Type B pancreatic cell (in vitro differentiated cells): ENCODE measurements around the gene ZNF490. TPM values are rescaled to one million over a fixed set of nuclear protein-coding genes. Genes with fewer than 3 reads are reported as not detected.

Experiments
- DNase-seq: peaks from one replicate; pipeline ENCODE4 v3.0.0; 2021; ENCODE audit warnings: mixed read lengths; ENCODE audit not compliant: unreplicated experiment; ENCODE audit errors: extremely low spot score
- H3K27ac Mint-ChIP-seq: 2 replicates; pipeline ENCODE4 v1.8.0; 2021; ENCODE audit warnings: mild to moderate bottlenecking, mixed read lengths
- H3K27me3 Mint-ChIP-seq: 2 replicates; pipeline ENCODE4 v1.8.0; 2021; ENCODE audit warnings: mixed read lengths
- H3K36me3 Mint-ChIP-seq: 2 replicates; pipeline ENCODE4 v1.8.0; 2021; ENCODE audit warnings: mixed read lengths
- H3K4me1 Mint-ChIP-seq: one replicate; pipeline ENCODE4 v1.8.0; 2021; ENCODE audit warnings: mixed read lengths; ENCODE audit not compliant: unreplicated experiment
- H3K4me3 Mint-ChIP-seq: 2 replicates; pipeline ENCODE4 v1.8.0; 2021; ENCODE audit warnings: mild to moderate bottlenecking, mixed read lengths
- H3K9me3 Mint-ChIP-seq: 2 replicates; pipeline ENCODE4 v1.8.0; 2021; ENCODE audit warnings: mixed read lengths
- total RNA-seq: library from RNA; stranded (reverse); gene quantifications from 2 replicates; pipeline ENCODE4 v1.2.1, GENCODE V29; 2021; ENCODE audit warnings: low replicate concordance
- TF ChIP-seq, protein P1 (sequence below): fragments of 200-600 bp; sonication (generic); conservative IDR thresholded peaks from 2 replicates; pipeline ENCODE4 v1.5.0; 2021; ENCODE audit warnings: antibody characterized with exemption, mild to moderate bottlenecking

Gene ZNF490
- total RNA-seq, 1 donor from 2014 or later, result 11.2 TPM

DNA sequence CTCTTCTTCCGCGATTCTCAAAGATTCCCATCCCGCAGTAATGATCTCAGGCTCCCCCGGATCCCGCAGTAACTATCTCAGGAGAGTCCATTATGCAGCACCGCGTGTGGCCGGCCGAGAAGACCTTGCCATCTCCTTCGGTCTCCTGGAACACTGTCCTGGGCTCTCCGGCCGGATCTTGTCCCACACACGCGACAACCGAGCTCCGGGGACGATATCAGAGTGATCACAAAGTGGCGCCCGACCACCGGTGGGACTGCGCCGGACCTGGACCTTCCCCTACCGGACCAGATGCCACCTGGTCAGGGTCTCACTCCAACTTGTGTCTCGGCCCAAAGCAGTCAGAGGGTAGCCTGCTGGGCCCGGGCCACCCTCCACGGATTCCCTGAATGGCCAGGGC lies 31.9 kb upstream of the ZNF490 start:
- Mint-ChIP-seq H3K27ac (no peak overlapping the region), H3K4me1 (peaks cover 5% of the 10 kb centered on the region), H3K27me3 (peaks cover 4% of the 10 kb centered on the region), H3K36me3 (no peaks in the 10 kb centered on the region), H3K4me3 (no peak overlapping the region), H3K9me3 (no peaks in the 10 kb centered on the region)
- no peak for DNase-seq
- TF ChIP-seq, protein P1, sequence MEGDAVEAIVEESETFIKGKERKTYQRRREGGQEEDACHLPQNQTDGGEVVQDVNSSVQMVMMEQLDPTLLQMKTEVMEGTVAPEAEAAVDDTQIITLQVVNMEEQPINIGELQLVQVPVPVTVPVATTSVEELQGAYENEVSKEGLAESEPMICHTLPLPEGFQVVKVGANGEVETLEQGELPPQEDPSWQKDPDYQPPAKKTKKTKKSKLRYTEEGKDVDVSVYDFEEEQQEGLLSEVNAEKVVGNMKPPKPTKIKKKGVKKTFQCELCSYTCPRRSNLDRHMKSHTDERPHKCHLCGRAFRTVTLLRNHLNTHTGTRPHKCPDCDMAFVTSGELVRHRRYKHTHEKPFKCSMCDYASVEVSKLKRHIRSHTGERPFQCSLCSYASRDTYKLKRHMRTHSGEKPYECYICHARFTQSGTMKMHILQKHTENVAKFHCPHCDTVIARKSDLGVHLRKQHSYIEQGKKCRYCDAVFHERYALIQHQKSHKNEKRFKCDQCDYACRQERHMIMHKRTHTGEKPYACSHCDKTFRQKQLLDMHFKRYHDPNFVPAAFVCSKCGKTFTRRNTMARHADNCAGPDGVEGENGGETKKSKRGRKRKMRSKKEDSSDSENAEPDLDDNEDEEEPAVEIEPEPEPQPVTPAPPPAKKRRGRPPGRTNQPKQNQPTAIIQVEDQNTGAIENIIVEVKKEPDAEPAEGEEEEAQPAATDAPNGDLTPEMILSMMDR, result no peak

- Mint-ChIP-seq H3K27me3 (peaks cover 4% of the 10 kb centered on the region), H3K4me3 (no peak overlapping the region), H3K9me3 (no peaks in the 10 kb centered on the region), H3K27ac (no peak overlapping the region), H3K36me3 (no peaks in the 10 kb centered on the region), H3K4me1 (peaks cover 5% of the 10 kb centered on the region)
- DNase-seq, result no peak
- TF ChIP-seq, protein P1, result no peak
Measured at GRCh38 chr19:12641456-12641855, 30.8 kb upstream of the ZNF490 start.

DNA sequence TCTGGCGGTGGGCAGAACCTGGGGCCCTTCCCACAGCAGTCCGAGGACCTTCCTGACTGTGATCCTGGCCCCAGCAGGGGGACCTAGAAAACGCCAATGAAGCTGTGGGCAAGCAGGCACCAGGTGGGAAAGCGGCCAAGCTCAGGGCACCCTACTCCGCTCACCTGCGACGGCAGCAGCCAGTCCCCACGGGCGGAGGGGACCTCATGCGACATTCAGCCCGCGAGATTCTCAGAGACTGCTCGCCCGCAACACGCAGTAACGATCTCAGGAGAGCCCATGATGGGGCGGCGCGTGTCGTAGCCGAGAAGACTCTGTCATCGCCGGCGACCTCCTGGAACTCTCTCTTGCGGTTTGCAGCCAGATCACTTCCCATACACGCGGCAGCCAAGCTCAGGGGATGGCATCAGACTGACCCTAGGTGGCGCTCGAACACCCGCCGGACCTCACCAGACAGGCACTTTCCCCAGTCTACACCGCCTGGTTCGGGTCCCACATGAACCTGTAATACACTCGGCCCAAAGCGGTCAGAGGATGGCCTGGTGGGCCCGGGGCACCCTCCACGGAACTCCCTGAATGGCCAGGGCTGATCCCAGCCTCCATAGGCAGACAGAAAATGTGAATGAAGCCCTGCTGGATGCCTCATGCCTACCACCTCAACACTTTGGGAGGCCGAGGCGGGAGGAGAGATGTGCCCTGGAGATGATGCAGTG lies 29.4 kb upstream of the ZNF490 start:
- TF ChIP-seq, protein P1, result peak; percentile 85
- Mint-ChIP-seq H3K27ac (peak overlapping the region; percentile 59), H3K9me3 (no peaks in the 10 kb centered on the region), H3K27me3 (peaks cover 4% of the 10 kb centered on the region), H3K36me3 (no peaks in the 10 kb centered on the region), H3K4me1 (peaks cover 5% of the 10 kb centered on the region), H3K4me3 (peak overlapping the region; percentile 81)
- no peak for DNase-seq

DNA sequence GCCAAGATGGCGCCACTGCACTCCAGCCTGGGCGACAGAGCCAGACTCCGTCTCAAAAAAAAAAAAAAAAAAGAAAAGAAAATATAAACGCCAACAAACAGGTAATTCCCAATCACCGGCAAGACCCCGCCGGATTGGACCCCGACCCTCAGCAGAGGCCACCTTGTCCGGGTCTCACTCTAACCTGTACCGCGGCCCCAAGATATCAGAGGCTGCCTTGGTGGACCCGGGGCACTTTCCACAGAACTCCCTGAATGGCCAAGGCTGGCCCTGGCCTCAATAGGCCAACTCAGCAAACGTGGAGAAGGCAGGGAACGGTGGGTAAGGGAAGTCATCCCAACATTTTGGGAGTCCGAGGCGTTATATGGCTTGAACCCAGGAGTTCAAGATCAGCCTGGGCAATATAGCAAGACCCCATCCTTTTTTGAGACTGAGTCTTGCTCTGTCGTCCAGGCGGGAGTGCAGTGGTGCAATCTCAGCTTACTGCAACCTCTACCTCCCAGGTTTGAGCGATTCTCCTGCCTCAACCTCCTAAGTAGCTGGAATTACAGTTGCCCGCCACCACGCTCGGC lies 28.1 kb upstream of the ZNF490 start:
- no peak overlapping the region for H3K4me3 Mint-ChIP-seq
- no peak for DNase-seq
- H3K27ac Mint-ChIP-seq, result no peak overlapping the region
- peaks cover 4% of the 10 kb centered on the region for H3K27me3 Mint-ChIP-seq
- no peaks in the 10 kb centered on the region for H3K9me3 Mint-ChIP-seq
- peaks cover 5% of the 10 kb centered on the region for H3K4me1 Mint-ChIP-seq
- TF ChIP-seq, protein P1, result no peak
- H3K36me3 Mint-ChIP-seq, result no peaks in the 10 kb centered on the region

GRCh38 chr19:12636631-12637030 lies 26.0 kb upstream of the ZNF490 start:
- peaks cover 4% of the 10 kb centered on the region for H3K27me3 Mint-ChIP-seq
- no peak overlapping the region for H3K27ac Mint-ChIP-seq

More at GRCh38 chr19:12636631-12637030, 26.0 kb upstream of the ZNF490 start:
- no peak overlapping the region for H3K4me3 Mint-ChIP-seq
- peaks cover 5% of the 10 kb centered on the region for H3K4me1 Mint-ChIP-seq
- no peaks in the 10 kb centered on the region for H3K9me3 Mint-ChIP-seq
- peaks cover 6% of the 10 kb centered on the region for H3K36me3 Mint-ChIP-seq
- TF ChIP-seq, protein P1, result no peak
- DNase-seq, result no peak
